PC-9 (cell line): ENCODE data around the gene VANGL1.

Experiments
- CTCF ChIP-seq: fragments of 200-600 bp; sonication (generic); conservative IDR thresholded peaks from 2 replicates; pipeline ENCODE4 v1.6.1; 2017; ENCODE audit warnings: mixed run types, antibody characterized with exemption, mild to moderate bottlenecking, moderate library complexity
- EZH2 ChIP-seq: fragments of 200-600 bp; sonication (generic); IDR thresholded peaks from 2 replicates; pipeline ENCODE4 v1.8.0; 2017; ENCODE audit warnings: antibody characterized with exemption, low read depth

- TF ChIP-seq CTCF (peak; percentile 44; the same call in 1 of the 2 replicates), EZH2 (no peak)
Observed at GRCh38 chr1:115642168-115643072, 650 bp downstream of the VANGL1 start.
